Esophagus muscularis mucosa (tissue), 3 donors: ENCODE data around the gene SIPA1L3.

ENCODE experiments used
- EP300 ChIP-seq: sonication (generic); formaldehyde crosslinking; IDR thresholded peaks from one replicate; pipeline ENCODE4 v1.6.1; 2017; ENCODE audit warnings: antibody characterized with exemption
- TF ChIP-seq, protein P1 (sequence below), 3 experiments: fragments of 200-600 bp in 2 of 3; fragments of 450-650 bp in 1 of 3; sonication (generic) in 2 of 3; IDR thresholded peaks; one replicate each; pipeline ENCODE4 v1.5.1; 2017 to 2019; ENCODE audit warnings: antibody characterized with exemption in 3 of 3, mild to moderate bottlenecking in 2 of 3, moderate library complexity in 1 of 3

DNA sequence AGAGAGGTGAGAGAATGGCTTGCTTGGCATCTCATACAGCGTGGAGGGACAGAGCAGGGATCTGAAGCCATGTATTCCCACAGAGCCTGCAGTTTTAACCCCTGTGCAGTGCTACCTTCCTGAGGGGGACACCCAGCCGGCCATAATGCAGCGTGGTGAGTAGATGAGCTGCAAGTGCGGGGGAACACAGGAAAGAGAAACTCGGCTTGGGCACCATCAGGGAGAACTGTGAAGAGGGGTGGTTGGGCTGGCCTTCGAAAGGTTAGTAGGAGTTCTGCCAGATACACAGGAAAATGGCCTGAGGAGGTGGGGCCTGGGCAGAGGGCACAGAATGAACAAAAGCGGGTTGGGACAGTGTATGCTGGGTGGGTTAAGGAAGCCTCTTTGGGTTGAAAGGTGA lies 88.3 kb downstream of the SIPA1L3 start:
- TF ChIP-seq, protein P1, sequence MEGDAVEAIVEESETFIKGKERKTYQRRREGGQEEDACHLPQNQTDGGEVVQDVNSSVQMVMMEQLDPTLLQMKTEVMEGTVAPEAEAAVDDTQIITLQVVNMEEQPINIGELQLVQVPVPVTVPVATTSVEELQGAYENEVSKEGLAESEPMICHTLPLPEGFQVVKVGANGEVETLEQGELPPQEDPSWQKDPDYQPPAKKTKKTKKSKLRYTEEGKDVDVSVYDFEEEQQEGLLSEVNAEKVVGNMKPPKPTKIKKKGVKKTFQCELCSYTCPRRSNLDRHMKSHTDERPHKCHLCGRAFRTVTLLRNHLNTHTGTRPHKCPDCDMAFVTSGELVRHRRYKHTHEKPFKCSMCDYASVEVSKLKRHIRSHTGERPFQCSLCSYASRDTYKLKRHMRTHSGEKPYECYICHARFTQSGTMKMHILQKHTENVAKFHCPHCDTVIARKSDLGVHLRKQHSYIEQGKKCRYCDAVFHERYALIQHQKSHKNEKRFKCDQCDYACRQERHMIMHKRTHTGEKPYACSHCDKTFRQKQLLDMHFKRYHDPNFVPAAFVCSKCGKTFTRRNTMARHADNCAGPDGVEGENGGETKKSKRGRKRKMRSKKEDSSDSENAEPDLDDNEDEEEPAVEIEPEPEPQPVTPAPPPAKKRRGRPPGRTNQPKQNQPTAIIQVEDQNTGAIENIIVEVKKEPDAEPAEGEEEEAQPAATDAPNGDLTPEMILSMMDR (IDR thresholded peaks at IDR 0.05): no peak
- no peak for TF ChIP-seq EP300
